Memory B cell (primary cell): ENCODE results near the gene SAMM50.

Experiments
- ATAC-seq: fragments of 150-1000 bp; cut with Tn5 transposase; 2 replicates; pipeline ENCODE4 v1.10.0; 2021; ENCODE audit warnings: low read depth, mild to moderate bottlenecking, moderate library complexity
- DNase-seq, 2 donors: peaks; one replicate each; pipeline ENCODE4 v3.0.0; 2022; ENCODE audit warnings: low spot score in 2 of 2
- H3K27ac Mint-ChIP-seq: one replicate; pipeline ENCODE4 v1.8.0; 2022; ENCODE audit warnings: mild to moderate bottlenecking, moderate library complexity, mixed read lengths
- H3K27me3 Mint-ChIP-seq: one replicate; pipeline ENCODE4 v1.8.0; 2022; ENCODE audit warnings: mixed read lengths
- H3K36me3 Mint-ChIP-seq: one replicate; pipeline ENCODE4 v1.8.0; 2022; ENCODE audit warnings: mild to moderate bottlenecking, mixed read lengths
- H3K4me1 Mint-ChIP-seq: one replicate; pipeline ENCODE4 v1.8.0; 2022; ENCODE audit warnings: mixed read lengths
- H3K4me3 Mint-ChIP-seq: one replicate; pipeline ENCODE4 v1.8.0; 2022; ENCODE audit warnings: mild to moderate bottlenecking, moderate library complexity, mixed read lengths
- H3K9me3 Mint-ChIP-seq: one replicate; pipeline ENCODE4 v1.8.0; 2022; ENCODE audit warnings: mixed read lengths

Gene SAMM50

GRCh38 chr22:43925433-43926348, 29.6 kb upstream of the SAMM50 start:
- Mint-ChIP-seq H3K27ac (no peak overlapping the region), H3K9me3 (no peaks in the 10 kb centered on the region), H3K36me3 (peaks cover 1% of the 10 kb centered on the region), H3K27me3 (peaks cover 18% of the 10 kb centered on the region), H3K4me3 (no peak overlapping the region), H3K4me1 (peaks cover 4% of the 10 kb centered on the region)
- ATAC-seq (no peak), DNase-seq (no peak)

- DNase-seq (no peak), ATAC-seq (no peak)
- Mint-ChIP-seq H3K27ac (no peak overlapping the region), H3K4me1 (peaks cover 4% of the 10 kb centered on the region), H3K27me3 (peaks cover 16% of the 10 kb centered on the region), H3K36me3 (peaks cover 1% of the 10 kb centered on the region), H3K9me3 (no peaks in the 10 kb centered on the region), H3K4me3 (no peak overlapping the region)
Measured at GRCh38 chr22:43926349-43926710, 28.9 kb upstream of the SAMM50 start.

GRCh38 chr22:43928468-43928867, 26.8 kb upstream of the SAMM50 start:
- ATAC-seq (no peak), DNase-seq (no peak)
- H3K4me1 Mint-ChIP-seq, result no peaks in the 10 kb centered on the region
- no peak overlapping the region for H3K4me3 Mint-ChIP-seq
- peaks cover 1% of the 10 kb centered on the region for H3K36me3 Mint-ChIP-seq
- H3K27me3 Mint-ChIP-seq, result peaks cover 14% of the 10 kb centered on the region
- H3K9me3 Mint-ChIP-seq, result no peaks in the 10 kb centered on the region
- H3K27ac Mint-ChIP-seq, result no peak overlapping the region

- Mint-ChIP-seq H3K4me3 (no peak overlapping the region), H3K4me1 (no peaks in the 10 kb centered on the region), H3K27ac (no peak overlapping the region), H3K9me3 (no peaks in the 10 kb centered on the region), H3K27me3 (peaks cover 16% of the 10 kb centered on the region), H3K36me3 (peaks cover under 1% of the 10 kb centered on the region)
- ATAC-seq (no peak), DNase-seq (no peak)
Measured at GRCh38 chr22:43928908-43929307, 26.3 kb upstream of the SAMM50 start.

GRCh38 chr22:43931771-43932170, 23.5 kb upstream of the SAMM50 start:
- no peaks in the 10 kb centered on the region for H3K36me3 Mint-ChIP-seq
- ATAC-seq (no peak), DNase-seq (no peak)
- H3K27me3 Mint-ChIP-seq, result peaks cover 24% of the 10 kb centered on the region
- no peak overlapping the region for H3K4me3 Mint-ChIP-seq
- H3K4me1 Mint-ChIP-seq, result no peaks in the 10 kb centered on the region
- H3K9me3 Mint-ChIP-seq, result no peaks in the 10 kb centered on the region
- H3K27ac Mint-ChIP-seq, result no peak overlapping the region

- Mint-ChIP-seq H3K27me3 (peaks cover 20% of the 10 kb centered on the region), H3K4me3 (no peak overlapping the region), H3K27ac (no peak overlapping the region), H3K9me3 (peaks cover 5% of the 10 kb centered on the region), H3K36me3 (no peaks in the 10 kb centered on the region), H3K4me1 (peaks cover 8% of the 10 kb centered on the region)
- ATAC-seq, result no peak
- DNase-seq, result no peak
Measured at GRCh38 chr22:43941449-43941848, 13.8 kb upstream of the SAMM50 start.

- Mint-ChIP-seq H3K27me3 (peaks cover 13% of the 10 kb centered on the region), H3K4me3 (no peak overlapping the region), H3K36me3 (no peaks in the 10 kb centered on the region), H3K27ac (no peak overlapping the region), H3K9me3 (peaks cover 5% of the 10 kb centered on the region), H3K4me1 (peaks cover 8% of the 10 kb centered on the region)
- DNase-seq (no peak), ATAC-seq (no peak)
Measured at GRCh38 chr22:43944670-43945430, 10.4 kb upstream of the SAMM50 start.

GRCh38 chr22:43945632-43946383, 9.4 kb upstream of the SAMM50 start:
- Mint-ChIP-seq H3K27me3 (peaks cover 12% of the 10 kb centered on the region), H3K27ac (no peak overlapping the region), H3K9me3 (peaks cover 5% of the 10 kb centered on the region), H3K4me3 (no peak overlapping the region), H3K4me1 (peaks cover 8% of the 10 kb centered on the region), H3K36me3 (no peaks in the 10 kb centered on the region)
- DNase-seq (peak; percentile 44 to 58), ATAC-seq (peak; percentile 97)

- Mint-ChIP-seq H3K27me3 (peaks cover 12% of the 10 kb centered on the region), H3K9me3 (peaks cover 5% of the 10 kb centered on the region), H3K27ac (no peak overlapping the region), H3K36me3 (no peaks in the 10 kb centered on the region), H3K4me1 (peaks cover 8% of the 10 kb centered on the region), H3K4me3 (no peak overlapping the region)
- DNase-seq, result no peak
- peak; percentile 21 for ATAC-seq
Measured at GRCh38 chr22:43946384-43946667, 8.9 kb upstream of the SAMM50 start.

GRCh38 chr22:43948836-43949406, 6.3 kb upstream of the SAMM50 start:
- no peaks in the 10 kb centered on the region for H3K9me3 Mint-ChIP-seq
- DNase-seq (no peak), ATAC-seq (no peak)
- no peaks in the 10 kb centered on the region for H3K36me3 Mint-ChIP-seq
- no peak overlapping the region for H3K27ac Mint-ChIP-seq
- H3K27me3 Mint-ChIP-seq, result peaks cover 6% of the 10 kb centered on the region
- no peak overlapping the region for H3K4me3 Mint-ChIP-seq
- H3K4me1 Mint-ChIP-seq, result peaks cover 9% of the 10 kb centered on the region

- no peaks in the 10 kb centered on the region for H3K9me3 Mint-ChIP-seq
Measured at GRCh38 chr22:43951391-43951790, 3.9 kb upstream of the SAMM50 start.

GRCh38 chr22:43951966-43952365, 3.3 kb upstream of the SAMM50 start:
- no peak for DNase-seq
- H3K4me1 Mint-ChIP-seq, result peaks cover 17% of the 10 kb centered on the region
- H3K36me3 Mint-ChIP-seq, result no peaks in the 10 kb centered on the region
- H3K9me3 Mint-ChIP-seq, result no peaks in the 10 kb centered on the region
- no peak overlapping the region for H3K27ac Mint-ChIP-seq
- ATAC-seq, result no peak
- H3K4me3 Mint-ChIP-seq, result no peak overlapping the region
- H3K27me3 Mint-ChIP-seq, result no peaks in the 10 kb centered on the region

More at GRCh38 chr22:43951391-43951790, 3.9 kb upstream of the SAMM50 start:
- no peaks in the 10 kb centered on the region for H3K27me3 Mint-ChIP-seq
- no peak overlapping the region for H3K27ac Mint-ChIP-seq
- peaks cover 14% of the 10 kb centered on the region for H3K4me1 Mint-ChIP-seq
- H3K4me3 Mint-ChIP-seq, result no peak overlapping the region
- no peaks in the 10 kb centered on the region for H3K36me3 Mint-ChIP-seq
- DNase-seq (no peak), ATAC-seq (no peak)

- Mint-ChIP-seq H3K9me3 (no peaks in the 10 kb centered on the region), H3K27ac (peak overlapping the region; percentile 84), H3K4me1 (peaks cover 22% of the 10 kb centered on the region), H3K27me3 (no peaks in the 10 kb centered on the region), H3K36me3 (peaks cover 4% of the 10 kb centered on the region), H3K4me3 (peak overlapping the region; percentile 94)
- no peak for DNase-seq
- peak; percentile 26 for ATAC-seq
Measured at GRCh38 chr22:43953988-43954785, 1.1 kb upstream of the SAMM50 start.
